GM23338 (cell line): ENCODE results near the gene GPC2.
A peak's percentile ranks its signal among the peaks of the same experiment; 100 is the strongest.

Experiments
- CREB1 ChIP-seq: fragments of 250-450 bp; sonication (Bioruptor Pico); IDR thresholded peaks from 2 replicates; pipeline ENCODE4 v1.5.0; 2020; ENCODE audit warnings: low read depth, mild to moderate bottlenecking, moderate library complexity
- CTCF ChIP-seq, 2 experiments: fragments of 200-600 bp in 1 of 2; sonication (generic) in 1 of 2; conservative IDR thresholded peaks; 2 replicates each; pipeline versions ENCODE4 v1.5.1 to v1.6.1; 2016 to 2017; ENCODE audit warnings: antibody characterized with exemption in 2 of 2, low read depth in 2 of 2, mild to moderate bottlenecking in 2 of 2, moderate library complexity in 1 of 2
- ETS1 ChIP-seq: IDR thresholded peaks from 2 replicates; pipeline ENCODE4 v1.6.1; 2016; ENCODE audit warnings: antibody characterized with exemption
- EZH2 ChIP-seq: fragments of 200-600 bp; sonication (generic); IDR thresholded peaks from one replicate; pipeline ENCODE4 v1.8.0; 2017; ENCODE audit warnings: antibody characterized with exemption, mild to moderate bottlenecking, low read depth; ENCODE audit not compliant: unreplicated experiment
- EZH2phosphoT487 ChIP-seq: fragments of 200-600 bp; sonication (generic); IDR thresholded peaks from one replicate; pipeline ENCODE4 v1.8.1; 2018; ENCODE audit warnings: antibody characterized with exemption; ENCODE audit not compliant: unreplicated experiment
- JUNB ChIP-seq: IDR thresholded peaks from one replicate; pipeline ENCODE4 v1.6.1; 2016; ENCODE audit warnings: antibody characterized with exemption; ENCODE audit not compliant: unreplicated experiment
- POLR2AphosphoS5 ChIP-seq: IDR thresholded peaks from 2 replicates; pipeline ENCODE4 v1.6.1; 2016; ENCODE audit warnings: antibody characterized with exemption, low read depth
- REST ChIP-seq: IDR thresholded peaks from one replicate; pipeline ENCODE4 v1.6.1; 2018; ENCODE audit warnings: antibody characterized with exemption; ENCODE audit not compliant: unreplicated experiment
- STAT1 ChIP-seq: IDR thresholded peaks from one replicate; pipeline ENCODE4 v1.6.1; 2016; ENCODE audit warnings: antibody characterized with exemption; ENCODE audit not compliant: unreplicated experiment
- ZNF462 ChIP-seq: fragments of 250-450 bp; sonication (Bioruptor Pico); IDR thresholded peaks from 2 replicates; pipeline ENCODE4 v1.5.0; 2020; ENCODE audit warnings: mild to moderate bottlenecking, moderate library complexity

- TF ChIP-seq STAT1 (no peak), CTCF (conservative IDR thresholded peaks at IDR 0.05; ENCODE audit: low read depth in 2 of 2) (no peak), EZH2 (no peak), CREB1 (CRISPR knock-in tag) (no peak; the same call in 1 of the 2 replicates), ETS1 (peak; percentile 46; the same call in 1 of the 2 replicates), POLR2AphosphoS5 (peak; percentile 85), JUNB (no peak), REST (no peak), EZH2phosphoT487 (no peak), ZNF462 (CRISPR knock-in tag) (no peak)
Measured at GRCh38 chr7:100158229-100159098, 18.7 kb downstream of the GPC2 start, which contains the start of gene TRAPPC14.
